HG03469 (cell line): ENCODE data around the gene SMC6.

Source experiments
- ATAC-seq: cut with Tn5 transposase; IDR thresholded peaks from one replicate; pipeline ENCODE4 v1.9.1; 2021; ENCODE audit warnings: mild to moderate bottlenecking, moderate library complexity, moderate number of reproducible peaks; ENCODE audit not compliant: unreplicated experiment

The SMC6 gene

DNA sequence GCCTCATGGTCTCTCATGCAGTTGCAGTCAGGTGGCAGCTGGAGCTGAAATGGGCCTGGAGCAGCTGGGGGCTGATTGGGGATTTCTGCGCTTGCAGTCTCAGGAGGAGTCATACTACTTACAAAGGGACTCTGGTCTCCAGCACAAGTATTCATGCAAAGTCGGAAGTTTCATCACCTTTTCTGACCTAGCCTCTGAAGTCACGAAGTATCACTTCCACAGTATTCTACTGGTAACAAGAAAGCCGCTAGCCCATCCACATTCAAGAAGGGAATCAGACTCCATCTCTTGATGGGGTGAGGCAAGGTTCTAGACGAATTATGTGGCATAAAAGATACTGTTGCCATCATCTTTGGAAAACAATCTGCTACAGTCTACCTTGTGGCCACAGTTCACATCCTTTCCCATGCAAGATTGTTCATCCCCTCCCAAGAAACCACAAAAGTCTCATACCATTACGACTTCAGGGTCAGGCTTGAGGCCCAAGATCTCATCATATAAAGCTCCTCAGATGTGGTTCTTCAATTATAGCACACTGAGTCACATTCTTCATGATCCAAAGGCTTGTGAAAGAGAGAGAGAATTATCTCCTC, 95.3 kb downstream of the SMC6 start:
- peak; percentile 57 for ATAC-seq

DNA sequence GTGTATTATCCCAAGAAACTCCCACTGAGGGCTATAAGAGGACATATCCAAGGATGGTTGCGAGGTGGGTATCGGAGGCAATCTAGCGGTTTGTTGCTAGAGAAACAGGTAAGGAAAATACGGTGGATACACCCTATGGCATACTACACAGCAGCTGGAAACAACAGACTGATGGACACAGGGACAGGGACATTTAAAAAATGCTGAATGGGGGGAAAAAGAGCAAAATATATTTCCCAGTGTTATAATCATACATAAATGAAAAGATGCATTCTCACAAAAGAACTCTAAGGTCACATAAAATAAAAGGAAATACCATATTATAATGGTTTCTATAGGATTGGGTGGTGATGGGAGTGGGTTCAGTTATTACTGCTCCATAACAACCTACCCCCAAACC, 95.9 kb downstream of the SMC6 start:
- no peak for ATAC-seq

DNA sequence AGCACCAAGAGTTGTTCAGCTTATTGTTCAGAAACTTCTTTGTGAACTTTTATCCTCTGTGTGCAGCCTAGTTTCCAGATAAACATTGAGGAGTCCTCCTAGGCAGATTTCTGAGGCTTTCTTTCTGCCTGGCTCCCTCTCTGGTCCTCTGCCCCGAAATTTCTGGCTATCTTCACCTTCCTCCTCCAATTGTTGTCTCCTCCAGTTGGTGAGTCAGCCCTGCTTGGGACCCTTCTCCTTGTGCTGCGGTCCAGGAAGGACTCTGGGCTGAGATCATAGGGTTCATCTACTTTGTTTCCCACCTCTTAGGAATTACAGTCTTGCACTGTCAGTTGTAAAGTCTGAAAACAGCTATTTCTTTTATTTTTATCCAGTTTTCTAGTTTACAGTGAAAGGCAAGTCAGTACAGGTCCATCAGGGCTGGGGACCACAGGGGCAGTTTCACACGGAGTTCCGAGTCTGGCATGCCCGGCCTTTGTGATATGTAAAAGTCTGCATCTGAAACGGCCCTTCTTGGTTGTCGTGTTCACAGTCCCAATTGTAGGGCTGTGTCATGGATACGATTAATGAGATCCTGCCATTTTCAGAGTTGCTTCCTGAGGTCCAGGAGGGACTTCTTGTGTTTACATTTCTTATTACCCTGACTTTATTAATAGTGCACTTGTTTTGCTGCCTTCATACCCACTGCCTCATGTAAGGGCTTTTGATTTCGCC, 100.8 kb downstream of the SMC6 start:
- ATAC-seq = no peak

DNA sequence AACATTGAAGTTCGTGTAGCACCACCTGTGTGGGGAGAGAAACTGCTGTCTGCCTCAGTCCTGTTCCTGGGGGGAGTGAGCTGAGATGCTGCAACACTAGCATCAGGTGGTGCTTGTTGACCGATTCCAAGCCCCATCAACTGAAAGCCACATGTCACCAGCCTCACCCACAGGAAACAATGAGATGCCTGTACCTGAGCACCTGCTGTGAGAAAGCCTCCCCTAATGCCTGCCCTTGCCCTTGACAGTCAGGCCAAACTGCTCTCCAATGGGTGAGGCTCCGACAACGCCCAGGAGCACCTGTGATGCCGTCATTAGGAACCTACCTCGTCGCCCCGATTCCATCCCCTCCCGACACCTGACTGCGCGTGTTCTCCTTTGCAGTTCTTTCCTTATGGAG, 104.6 kb downstream of the SMC6 start:
- no peak for ATAC-seq

DNA sequence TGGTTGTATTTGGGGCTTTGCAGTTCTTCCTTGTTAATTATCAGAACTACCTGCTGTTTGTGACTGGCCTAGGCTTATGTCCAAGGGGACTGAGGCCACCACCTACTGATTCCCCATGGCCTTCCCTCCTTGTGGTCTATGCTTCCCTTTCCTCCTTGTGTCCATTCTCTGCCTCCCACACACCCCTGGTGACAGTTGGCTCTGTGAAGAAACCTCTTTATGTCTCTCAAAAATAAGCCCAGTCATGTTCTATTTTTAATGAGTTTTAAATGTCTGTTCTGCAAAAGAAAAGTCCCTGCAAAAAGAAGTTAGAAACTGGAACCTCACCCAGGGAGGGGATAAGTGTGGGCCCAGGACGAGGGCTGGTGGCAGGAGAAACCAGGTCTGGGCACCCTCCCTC, 105.0 kb downstream of the SMC6 start:
- ATAC-seq = no peak

DNA sequence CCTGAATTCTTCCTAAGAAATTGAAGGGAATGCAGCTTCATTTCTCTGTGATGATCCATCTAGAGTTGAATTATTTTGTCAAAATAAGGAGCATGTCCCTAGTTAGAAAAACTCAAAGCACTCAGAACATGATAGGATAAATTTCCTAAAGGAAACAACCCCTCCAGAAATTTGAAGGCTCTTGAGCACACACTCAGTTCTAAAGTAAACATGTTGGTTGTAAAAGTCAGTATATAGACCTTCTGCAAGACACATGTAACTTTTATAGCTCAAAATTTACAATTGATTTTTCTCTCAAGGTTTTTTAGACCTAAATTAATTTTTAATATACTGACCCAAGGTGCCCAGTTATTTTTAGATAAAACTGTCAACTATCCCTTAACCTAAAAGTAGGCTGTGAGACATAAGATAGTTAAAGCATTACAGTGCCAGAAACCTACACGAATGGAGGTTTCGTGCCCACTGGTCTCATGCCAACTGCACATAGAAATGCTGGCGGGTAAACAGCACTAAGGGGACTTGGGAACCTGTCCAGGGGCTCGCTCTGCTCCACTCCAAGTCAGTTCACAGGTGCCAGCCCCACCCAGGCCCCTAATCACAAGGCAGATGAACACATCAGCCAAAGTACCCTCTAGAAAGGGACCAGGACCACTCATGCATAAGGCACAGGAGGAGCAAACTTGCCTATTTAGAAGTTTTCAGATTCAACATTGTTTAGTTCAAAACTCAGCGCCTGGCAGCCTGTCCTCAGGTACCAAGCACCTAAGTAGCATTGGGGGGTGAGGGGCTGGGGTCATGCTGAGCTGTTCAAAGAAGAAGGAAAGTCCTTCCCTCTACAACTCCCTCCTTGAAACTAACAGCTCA, 106.5 kb downstream of the SMC6 start:
- ATAC-seq = no peak

DNA sequence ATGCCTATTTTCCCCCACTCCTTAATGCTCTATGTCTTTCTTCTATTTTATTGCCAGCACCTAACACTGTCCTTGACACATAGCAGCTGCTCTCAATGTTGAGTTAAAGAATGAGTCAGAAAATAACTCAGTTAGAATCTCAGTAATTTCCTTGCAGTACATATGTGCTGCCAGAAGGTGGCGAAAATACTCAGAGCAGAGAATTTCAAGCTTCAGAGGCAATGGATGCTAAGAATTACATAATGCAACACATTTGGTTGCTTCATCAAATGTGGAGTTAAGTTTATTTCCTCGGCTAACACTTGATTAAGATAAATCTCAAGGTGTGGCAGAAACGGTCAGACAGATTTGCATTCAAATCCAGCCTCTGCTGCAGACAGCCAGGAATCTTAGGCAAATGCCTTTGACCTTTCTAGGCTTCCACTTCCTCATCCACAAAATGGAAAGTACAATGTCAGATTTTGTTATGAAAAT, 107.5 kb downstream of the SMC6 start:
- ATAC-seq = peak; percentile 90

DNA sequence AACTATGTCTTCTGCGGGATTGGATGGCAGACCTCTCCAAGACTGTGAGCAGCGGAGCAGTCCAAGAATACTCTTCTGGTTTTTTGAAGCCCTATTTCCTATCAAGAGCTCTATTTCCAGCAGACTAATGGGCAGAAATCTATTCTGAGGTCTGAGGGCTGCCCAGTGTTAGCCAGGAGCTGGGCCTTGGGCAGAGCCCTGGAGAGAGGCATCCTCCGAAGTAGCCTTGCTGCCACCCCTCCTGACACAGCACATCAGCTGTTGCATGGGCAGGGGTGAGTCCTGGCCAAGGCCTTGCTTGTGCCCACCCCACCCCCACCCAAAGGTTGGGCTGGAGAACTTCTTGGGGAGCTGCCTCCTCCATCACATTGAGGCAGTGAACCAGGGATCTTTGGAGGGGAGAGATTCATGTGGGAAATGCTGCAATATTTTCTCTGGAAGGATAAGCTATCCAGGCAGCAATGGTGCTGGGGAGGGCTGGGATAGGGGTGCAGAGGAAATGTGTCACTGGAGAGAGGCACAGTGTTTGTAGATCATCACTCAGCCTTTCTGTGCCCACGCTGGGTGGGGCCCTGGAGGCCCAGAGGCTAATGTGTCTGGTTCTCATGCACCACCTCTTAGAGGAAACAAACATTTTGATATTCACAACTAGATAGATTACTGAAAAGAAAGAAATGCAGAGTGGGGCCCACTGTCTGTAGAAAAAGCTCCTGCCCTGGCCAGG, 108.5 kb downstream of the SMC6 start:
- ATAC-seq = no peak

DNA sequence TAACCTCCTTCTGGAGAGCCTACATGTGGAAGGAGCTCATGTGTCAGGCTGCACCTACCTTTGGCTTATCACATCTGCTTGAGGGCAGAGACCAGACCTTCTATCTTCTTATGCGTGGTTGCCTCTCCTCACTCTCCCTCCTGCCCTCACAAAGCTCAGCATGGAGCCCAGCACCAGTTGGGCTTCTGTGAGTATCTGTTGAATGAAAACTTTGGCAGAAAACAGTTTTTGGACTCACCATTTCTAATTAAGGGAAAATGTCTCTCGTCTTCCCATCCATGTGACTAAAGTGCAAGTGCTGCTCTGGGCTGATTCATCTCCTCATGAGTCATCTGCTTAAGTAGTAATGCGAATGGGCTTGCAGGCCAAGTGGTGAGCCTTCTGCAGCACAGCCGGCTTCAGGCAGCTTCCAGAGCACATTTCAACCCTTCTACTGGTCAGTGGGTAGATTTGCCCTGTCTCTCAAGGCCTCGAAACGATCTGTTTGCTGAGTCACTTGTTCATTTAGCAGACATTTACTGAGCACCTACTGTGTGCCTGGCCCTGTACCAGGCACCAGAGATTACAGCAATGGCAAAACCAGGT, 110.5 kb downstream of the SMC6 start:
- no peak for ATAC-seq

DNA sequence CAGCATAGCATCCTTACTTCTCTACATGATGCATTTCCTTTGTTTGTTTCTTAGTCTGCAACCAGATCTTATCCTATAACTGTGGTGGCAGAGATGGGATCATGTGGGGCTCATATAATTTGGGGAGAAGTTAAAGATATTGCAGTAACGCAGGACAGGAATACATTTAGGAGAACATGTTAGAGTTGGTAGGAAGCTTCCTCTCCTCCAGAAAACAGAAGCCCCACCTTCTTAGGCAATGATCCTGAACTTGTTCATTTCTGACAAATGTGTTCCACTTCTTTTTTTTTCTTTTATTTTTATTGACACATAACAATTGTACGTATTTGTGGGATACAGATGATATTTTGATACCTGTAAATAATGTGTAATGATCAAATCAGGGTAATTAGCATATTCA, 113.2 kb downstream of the SMC6 start:
- no peak for ATAC-seq

DNA sequence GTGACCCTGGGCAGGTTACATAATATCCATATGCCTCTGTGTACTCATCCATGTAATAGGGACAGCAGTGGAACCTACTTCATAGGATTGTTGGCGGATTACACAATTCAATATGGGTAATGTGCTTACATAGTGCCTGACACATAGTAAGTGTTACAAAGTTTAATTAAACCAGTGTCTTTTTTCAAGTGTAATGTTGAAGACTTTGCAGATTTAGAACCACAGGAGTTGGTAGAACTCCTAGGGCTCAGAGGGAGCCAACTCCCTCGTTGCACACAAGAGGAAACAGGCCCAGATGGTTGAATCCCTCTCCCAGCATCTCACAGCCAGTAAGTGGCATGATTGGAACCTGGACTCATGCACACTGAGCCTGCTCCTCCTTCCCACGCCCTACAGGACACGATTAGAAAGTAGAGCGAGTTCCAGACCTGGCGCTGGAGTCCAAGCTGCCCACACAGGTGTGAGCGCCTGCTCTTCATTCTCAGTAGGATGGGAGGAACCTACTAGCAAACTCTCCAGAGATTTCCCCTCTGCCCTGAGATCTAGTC, 115.3 kb downstream of the SMC6 start:
- no peak for ATAC-seq

DNA sequence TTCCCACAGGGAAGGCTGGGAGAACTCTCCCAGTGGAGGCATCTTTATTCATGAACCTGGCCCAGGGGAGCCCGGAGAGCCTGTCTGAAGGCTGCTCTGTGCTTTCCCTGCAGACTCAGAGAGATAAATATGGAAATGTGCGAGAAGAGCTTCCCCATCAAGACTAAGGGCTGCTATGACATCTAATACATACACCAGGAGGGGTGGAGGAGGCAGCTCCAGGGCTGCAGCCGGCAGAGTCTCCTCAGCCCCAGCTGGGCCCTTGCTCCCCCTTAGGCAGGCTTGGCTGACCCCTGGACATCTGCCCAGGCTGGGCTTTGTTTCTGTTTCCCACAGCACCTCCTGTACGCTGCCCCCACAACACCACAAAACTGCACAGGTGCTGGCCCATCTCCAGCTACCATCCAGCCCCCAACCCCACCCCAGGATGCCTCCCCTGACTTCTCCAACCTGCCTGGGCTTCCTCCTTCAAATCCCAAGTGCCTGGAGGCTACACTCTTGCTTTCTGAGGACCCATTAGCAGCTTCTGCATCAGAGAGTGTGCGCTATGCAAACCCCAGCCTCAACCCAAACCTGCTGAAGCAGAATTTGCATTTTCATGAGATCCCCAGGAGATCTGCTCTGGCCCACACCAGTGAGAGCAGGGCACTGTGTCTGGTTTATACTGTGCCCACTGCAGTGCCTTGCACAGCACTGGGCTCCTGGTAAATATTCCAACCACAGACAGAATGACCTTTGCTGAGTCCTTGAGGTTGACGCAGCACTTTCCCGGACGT, 116.3 kb downstream of the SMC6 start:
- ATAC-seq = no peak

DNA sequence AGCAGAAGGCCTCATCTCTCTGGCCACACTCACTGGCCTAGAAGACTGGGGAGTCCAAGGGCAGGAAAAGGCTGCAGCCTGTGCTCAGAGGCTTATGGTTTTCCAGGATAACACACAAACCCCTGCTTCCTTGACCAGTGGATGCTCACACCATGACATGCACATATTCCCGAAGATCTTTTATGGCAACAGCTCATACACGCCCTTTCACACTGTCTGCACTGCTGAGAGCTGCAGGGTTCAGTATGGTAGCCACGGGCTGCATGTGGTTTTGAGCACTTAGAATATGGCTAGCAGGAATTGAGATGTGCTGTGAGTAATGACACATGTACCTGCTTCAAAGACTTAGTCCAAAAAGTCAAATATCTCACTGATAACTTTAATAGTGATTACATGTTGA, 117.4 kb downstream of the SMC6 start:
- no peak for ATAC-seq

DNA sequence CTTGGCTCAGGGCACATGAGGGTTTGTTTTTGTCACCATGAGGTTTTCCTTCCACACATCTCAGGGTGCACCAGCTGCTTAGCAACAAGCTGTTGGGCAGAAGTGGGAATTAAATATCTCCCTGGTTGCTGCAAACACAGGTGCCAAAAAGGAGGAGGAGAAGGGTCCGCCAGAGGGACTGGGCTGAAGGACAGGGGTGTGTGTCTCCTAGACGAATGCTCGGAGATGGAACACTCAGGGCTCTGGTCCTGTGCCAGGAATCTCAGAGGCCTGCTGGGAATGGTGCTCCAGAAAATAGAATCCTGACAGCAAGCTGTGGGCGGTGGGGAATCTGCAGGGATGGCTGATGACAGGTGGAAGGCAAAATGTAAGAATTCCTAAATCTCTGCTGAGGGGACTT, 118.6 kb downstream of the SMC6 start:
- ATAC-seq = no peak

DNA sequence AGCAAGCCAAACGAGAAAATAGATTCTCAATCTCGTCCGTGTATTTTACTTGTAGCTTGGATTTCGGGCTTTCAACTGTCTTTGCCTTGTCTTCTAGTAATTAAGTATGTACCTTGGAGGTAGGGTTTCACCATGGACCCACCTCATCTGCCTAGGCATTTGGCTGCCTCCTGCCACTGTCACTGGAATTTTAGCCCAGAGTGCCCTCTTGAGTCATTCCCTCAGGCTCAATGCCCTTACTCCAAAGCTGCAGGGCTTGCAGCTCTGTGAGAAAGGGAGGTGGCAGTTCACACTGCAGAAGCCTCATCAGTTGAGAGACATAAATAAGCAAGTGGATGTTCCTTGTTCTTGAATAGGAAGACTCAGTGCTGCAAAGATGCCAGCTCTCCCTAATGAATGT, 123.5 kb downstream of the SMC6 start:
- ATAC-seq = no peak

DNA sequence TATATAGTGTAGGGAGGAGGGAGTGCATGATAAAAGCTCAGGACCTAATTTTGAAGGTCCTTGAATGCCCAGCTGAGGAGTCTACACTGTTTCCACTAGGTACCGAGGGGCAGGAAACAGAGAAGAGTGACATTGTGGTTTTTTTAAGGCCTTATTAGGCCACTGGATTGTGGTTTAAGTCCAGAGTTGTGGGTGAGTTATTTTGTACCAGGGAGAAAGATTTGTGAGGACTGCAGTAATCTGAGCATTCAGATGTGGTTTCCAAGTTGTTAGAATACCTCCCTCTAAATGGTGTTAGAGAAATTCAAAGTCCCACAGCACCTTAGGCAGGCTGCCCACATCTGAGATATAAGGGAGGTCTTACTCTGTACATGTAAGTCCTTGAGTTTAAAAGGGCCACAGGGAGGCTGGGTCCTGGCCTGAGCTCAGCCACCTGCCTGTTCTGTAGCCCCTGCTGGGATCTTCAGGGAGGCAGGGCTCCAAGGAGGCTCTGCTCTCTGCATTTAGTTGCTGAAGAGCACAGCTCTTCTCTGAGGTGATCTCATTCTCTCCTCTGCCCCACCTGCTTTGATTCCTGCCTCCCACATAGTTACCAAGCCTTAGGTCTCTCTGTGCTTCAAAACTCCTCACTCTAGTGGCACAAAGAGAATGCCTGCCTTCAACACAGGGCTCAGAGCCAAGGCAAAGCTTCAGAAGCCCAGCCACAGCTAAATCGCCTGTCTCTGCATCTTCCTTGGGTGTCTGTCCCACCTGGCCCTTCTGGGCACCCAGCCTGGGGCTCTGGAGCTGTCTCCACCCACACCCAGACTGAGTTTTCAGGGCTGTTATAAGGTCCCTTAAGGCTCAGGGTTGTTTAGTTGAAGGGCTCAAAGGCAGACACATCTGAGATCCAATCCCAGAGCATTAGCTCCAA, 125.0 kb downstream of the SMC6 start:
- peak; percentile 44 for ATAC-seq

DNA sequence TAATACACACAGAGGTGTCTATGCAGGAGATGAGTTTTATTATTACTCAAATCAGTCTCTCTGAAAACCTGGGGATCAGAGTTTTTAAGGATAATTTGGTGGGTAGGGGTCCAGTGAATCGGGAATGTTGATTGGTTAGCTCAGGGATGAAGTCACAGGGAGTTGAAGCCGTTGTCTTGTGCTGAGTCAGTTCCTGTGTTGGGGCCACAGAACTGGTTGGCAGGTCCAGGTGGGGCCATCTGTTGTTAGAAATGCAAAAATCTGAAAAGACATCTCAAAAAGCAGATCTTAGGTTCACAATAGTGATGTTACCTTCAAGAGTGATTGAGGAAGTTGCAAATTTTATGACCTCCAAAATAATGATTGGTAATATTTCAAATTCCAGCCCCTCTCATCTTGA, 126.2 kb downstream of the SMC6 start:
- ATAC-seq = no peak

DNA sequence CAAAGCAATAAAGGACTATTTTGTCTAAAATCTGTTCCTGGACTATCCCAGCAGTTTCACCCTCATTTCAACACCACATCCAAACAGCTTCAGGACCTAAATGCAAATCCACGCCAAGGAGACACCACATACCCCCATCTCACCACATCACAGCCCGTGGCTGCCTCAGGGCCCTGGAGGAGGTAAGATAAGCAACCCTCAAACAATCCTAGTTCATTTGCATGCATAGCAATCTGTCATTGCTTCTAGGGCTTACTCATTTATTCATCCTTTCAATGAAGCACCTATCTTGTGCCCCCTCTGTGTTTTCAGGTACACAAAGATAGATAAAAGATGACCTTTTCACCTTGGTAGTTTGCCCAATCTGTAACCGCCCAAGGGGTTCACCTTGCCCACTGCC, 126.6 kb downstream of the SMC6 start:
- no peak for ATAC-seq

DNA sequence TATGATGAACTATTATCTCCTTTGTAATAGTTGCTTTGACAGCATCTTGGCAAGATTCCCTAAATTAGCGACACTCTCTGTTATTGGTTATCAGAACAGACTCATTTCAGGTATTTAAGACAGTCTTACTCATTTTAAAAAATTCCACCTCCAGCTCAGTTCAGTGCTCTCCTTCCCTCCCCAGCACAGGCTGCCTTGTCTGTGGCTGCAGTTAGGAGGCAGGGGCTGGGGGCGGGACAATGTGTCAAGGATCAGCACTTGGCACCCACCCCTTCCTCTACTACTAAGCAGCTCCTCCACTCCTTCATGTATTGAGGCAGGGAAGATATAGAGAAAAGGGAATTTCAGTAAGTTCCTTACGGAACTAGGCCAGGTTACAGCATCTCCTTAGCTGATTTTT, 128.2 kb downstream of the SMC6 start:
- no peak for ATAC-seq
